Measurements from ENCODE around the gene ARHGEF17.

ARHGEF17 gene

DNA sequence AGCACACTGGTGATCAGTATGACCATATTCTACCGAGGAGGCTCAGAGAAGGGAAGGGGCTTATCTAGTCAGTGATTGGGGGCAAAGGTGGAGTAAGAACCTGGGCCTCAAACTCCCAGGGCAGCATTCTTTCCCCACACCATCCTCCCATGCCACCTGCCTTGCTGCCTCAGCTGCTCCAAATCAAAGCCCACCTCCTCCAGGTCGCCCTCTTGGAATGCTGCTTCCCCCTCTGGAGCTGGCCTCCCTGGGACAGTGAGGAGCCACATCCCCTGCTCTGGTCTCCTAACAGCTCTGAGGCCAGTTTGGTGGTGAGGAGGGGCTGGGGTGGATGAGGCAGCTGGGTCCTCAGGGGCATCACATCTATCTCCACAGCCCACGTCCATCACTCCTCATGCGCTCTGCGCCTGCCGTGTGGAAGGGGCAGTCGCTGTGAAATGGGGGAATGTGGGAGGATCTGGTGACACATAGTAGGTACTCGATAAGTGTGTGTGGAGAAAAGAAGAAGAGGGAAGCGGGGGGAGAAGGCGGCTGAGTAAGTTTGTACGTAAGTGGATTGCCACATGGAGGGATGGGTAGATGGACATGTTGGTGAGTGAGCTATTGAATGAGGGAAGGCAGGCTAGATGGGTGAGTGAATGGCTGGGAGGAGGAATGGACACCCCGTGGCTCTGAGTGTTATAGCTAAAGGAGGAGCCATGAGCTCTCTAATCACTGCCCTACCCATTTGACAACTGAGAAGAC is 16.1 kb upstream of the ARHGEF17 start:
- Histone ChIP-seq H3K4me1 (ENCODE audit: insufficient read depth, poor library complexity, severe bottlenecking) (peaks cover 7% of the 10 kb centered on the region), H3K27me3 (ENCODE audit: insufficient read depth, poor library complexity, severe bottlenecking) (no peaks in the 10 kb centered on the region), H3K27ac (ENCODE audit: poor library complexity, severe bottlenecking) (no peak overlapping the region), H3K9me3 (ENCODE audit: severe bottlenecking) (no peaks in the 10 kb centered on the region), H3K4me3 (ENCODE audit: severe bottlenecking) (no peak overlapping the region), H3K36me3 (ENCODE audit: low read depth) (no peaks in the 10 kb centered on the region)
- no peak for TF ChIP-seq CTCF (IDR thresholded peaks at IDR 0.05; ENCODE audit: poor library complexity, severe bottlenecking)
- ATAC-seq (ENCODE audit: low read depth) (no peak), DNase-seq (ENCODE audit: low spot score) (no peak)

GRCh38 chr11:73292525-73292894 is 15.6 kb upstream of the ARHGEF17 start:
- Histone ChIP-seq H3K36me3 (ENCODE audit: low read depth) (no peaks in the 10 kb centered on the region), H3K9me3 (ENCODE audit: severe bottlenecking) (no peaks in the 10 kb centered on the region), H3K4me3 (ENCODE audit: severe bottlenecking) (no peak overlapping the region), H3K27ac (ENCODE audit: poor library complexity, severe bottlenecking) (no peak overlapping the region), H3K27me3 (ENCODE audit: insufficient read depth, poor library complexity, severe bottlenecking) (no peaks in the 10 kb centered on the region), H3K4me1 (ENCODE audit: insufficient read depth, poor library complexity, severe bottlenecking) (peaks cover 7% of the 10 kb centered on the region)
- DNase-seq (ENCODE audit: low spot score) = no peak
- no peak for ATAC-seq (ENCODE audit: low read depth)
- TF ChIP-seq CTCF (IDR thresholded peaks at IDR 0.05; ENCODE audit: poor library complexity, severe bottlenecking) = no peak

DNA sequence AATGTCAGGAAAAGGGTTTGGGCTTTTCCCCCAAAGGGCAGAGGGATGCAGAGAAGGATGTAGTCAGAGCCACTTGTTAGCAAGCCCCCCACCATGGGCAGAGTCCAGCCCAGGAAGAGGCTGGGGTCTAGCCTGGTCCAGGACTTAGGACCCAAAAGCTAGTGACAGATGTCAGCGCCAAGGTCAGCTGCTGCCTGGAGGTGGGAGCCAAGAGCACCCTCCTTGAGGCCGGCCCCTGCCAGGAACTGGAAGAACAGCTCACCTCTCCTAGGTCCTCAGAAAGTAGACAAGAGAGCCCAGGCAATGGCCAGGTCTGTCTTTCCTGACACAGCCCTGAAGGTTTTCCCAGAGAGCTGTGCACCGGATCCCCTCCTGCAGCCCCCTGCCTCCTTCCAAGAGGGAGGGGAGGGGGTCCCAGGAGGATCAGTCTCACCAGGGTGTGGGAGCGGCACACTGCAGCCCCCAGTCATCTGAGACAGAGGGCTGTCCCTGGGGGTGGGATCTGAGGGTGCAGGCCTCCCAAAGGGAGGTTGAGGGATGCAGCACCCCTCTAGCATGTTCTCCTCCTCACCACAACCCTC is 14.6 kb upstream of the ARHGEF17 start:
- no peaks in the 10 kb centered on the region for H3K9me3 ChIP-seq (ENCODE audit: severe bottlenecking)
- ATAC-seq (ENCODE audit: low read depth) (no peak), DNase-seq (ENCODE audit: low spot score) (no peak)
- H3K27me3 ChIP-seq (ENCODE audit: insufficient read depth, poor library complexity, severe bottlenecking) = no peaks in the 10 kb centered on the region
- peaks cover 7% of the 10 kb centered on the region for H3K4me1 ChIP-seq (ENCODE audit: insufficient read depth, poor library complexity, severe bottlenecking)
- no peak overlapping the region for H3K27ac ChIP-seq (ENCODE audit: poor library complexity, severe bottlenecking)
- no peak overlapping the region for H3K4me3 ChIP-seq (ENCODE audit: severe bottlenecking)
- H3K36me3 ChIP-seq (ENCODE audit: low read depth) = no peaks in the 10 kb centered on the region
- no peak for TF ChIP-seq CTCF (IDR thresholded peaks at IDR 0.05; ENCODE audit: poor library complexity, severe bottlenecking)

GRCh38 chr11:73294604-73295003 is 13.5 kb upstream of the ARHGEF17 start:
- DNase-seq (ENCODE audit: low spot score) = no peak
- no peaks in the 10 kb centered on the region for H3K27me3 ChIP-seq (ENCODE audit: insufficient read depth, poor library complexity, severe bottlenecking)
- no peaks in the 10 kb centered on the region for H3K36me3 ChIP-seq (ENCODE audit: low read depth)
- H3K4me3 ChIP-seq (ENCODE audit: severe bottlenecking) = no peak overlapping the region
- H3K4me1 ChIP-seq (ENCODE audit: insufficient read depth, poor library complexity, severe bottlenecking) = no peaks in the 10 kb centered on the region
- ATAC-seq (ENCODE audit: low read depth) = no peak
- H3K27ac ChIP-seq (ENCODE audit: poor library complexity, severe bottlenecking) = no peak overlapping the region
- H3K9me3 ChIP-seq (ENCODE audit: severe bottlenecking) = no peaks in the 10 kb centered on the region
- TF ChIP-seq CTCF (IDR thresholded peaks at IDR 0.05; ENCODE audit: poor library complexity, severe bottlenecking) = no peak
